DOHH2 (cell line): ENCODE results near the gene MEP1A.

Experiments
- CTCF ChIP-seq: fragments of 200-600 bp; sonication (generic); IDR thresholded peaks from one replicate; pipeline ENCODE4 v1.5.1; 2014; ENCODE audit warnings: antibody characterized with exemption, mild to moderate bottlenecking, low read depth, low read length; ENCODE audit not compliant: poor library complexity, severe bottlenecking
- EZH2phosphoT487 ChIP-seq: fragments of 200-600 bp; sonication (generic); IDR thresholded peaks from 2 replicates; pipeline ENCODE4 v1.6.1; 2017; ENCODE audit warnings: borderline replicate concordance, mild to moderate bottlenecking, antibody characterized with exemption, low read length, moderate library complexity, mixed read lengths

GRCh38 chr6:46888578-46888977 lies 95.4 kb downstream of the MEP1A start:
- TF ChIP-seq CTCF, result no peak
- TF ChIP-seq EZH2phosphoT487, result no peak
